CD1c-positive myeloid dendritic cell (primary cell): ENCODE data around the gene SLCO1B3.
"Not testable (repeated sequence)": the region's sequence is repeated elsewhere in the genome, so short reads cannot be mapped to it uniquely, and the experiment has no call there.

Experiments
- DNase-seq: peaks from one replicate; pipeline ENCODE4 v3.0.0-alpha.2; 2016; ENCODE audit errors: extremely low spot score

Gene SLCO1B3

GRCh38 chr12:20810487-20810886 is at the start of gene SLCO1B3:
Gene SLCO1B3 (plus strand): TSS chr12:20810705. CDS start chr12:20815739, 5,034 bp downstream.
- no peak for DNase-seq

- no peak for DNase-seq
Observed at GRCh38 chr12:20777420-20777819, 33.1 kb upstream of the SLCO1B3 start.

GRCh38 chr12:20778969-20779368 is 31.5 kb upstream of the SLCO1B3 start:
- no peak for DNase-seq

GRCh38 chr12:20779971-20780370 is 30.5 kb upstream of the SLCO1B3 start:
- DNase-seq, result not testable (repeated sequence)

- not testable (repeated sequence) for DNase-seq
Observed at GRCh38 chr12:20783796-20784357, 26.6 kb upstream of the SLCO1B3 start.

GRCh38 chr12:20792971-20793370 is 17.5 kb upstream of the SLCO1B3 start:
- DNase-seq, result no peak

- no peak for DNase-seq
Observed at GRCh38 chr12:20798554-20798953, 12.0 kb upstream of the SLCO1B3 start.

- DNase-seq, result no peak
Observed at GRCh38 chr12:20800160-20800559, 10.3 kb upstream of the SLCO1B3 start.

- no peak for DNase-seq
Observed at GRCh38 chr12:20801035-20801434, 9.5 kb upstream of the SLCO1B3 start.

- DNase-seq, result no peak
Observed at GRCh38 chr12:20805921-20806320, 4.6 kb upstream of the SLCO1B3 start.

GRCh38 chr12:20807192-20808080 is 3.1 kb upstream of the SLCO1B3 start:
- no peak for DNase-seq

GRCh38 chr12:20808521-20808920 is 2.0 kb upstream of the SLCO1B3 start:
- DNase-seq, result no peak

GRCh38 chr12:20815574-20815973 is 5.1 kb downstream of the SLCO1B3 start:
- DNase-seq, result no peak

- no peak for DNase-seq
Observed at GRCh38 chr12:20822415-20822814, 11.9 kb downstream of the SLCO1B3 start.

- no peak for DNase-seq
Observed at GRCh38 chr12:20822925-20823324, 12.4 kb downstream of the SLCO1B3 start.

GRCh38 chr12:20829919-20830318 is 19.4 kb downstream of the SLCO1B3 start:
- DNase-seq, result no peak

- DNase-seq, result no peak
Observed at GRCh38 chr12:20830456-20830855, 20.0 kb downstream of the SLCO1B3 start.

- DNase-seq, result no peak
Observed at GRCh38 chr12:20832911-20833310, 22.4 kb downstream of the SLCO1B3 start.

GRCh38 chr12:20852649-20853048 is 42.1 kb downstream of the SLCO1B3 start:
- no peak for DNase-seq

- DNase-seq, result no peak
Observed at GRCh38 chr12:20863056-20863455, 52.6 kb downstream of the SLCO1B3 start.

- no peak for DNase-seq
Observed at GRCh38 chr12:20865873-20866272, 55.4 kb downstream of the SLCO1B3 start.

GRCh38 chr12:20868277-20868676 is 57.8 kb downstream of the SLCO1B3 start:
- no peak for DNase-seq

GRCh38 chr12:20883288-20883687 is 72.8 kb downstream of the SLCO1B3 start:
- no peak for DNase-seq
